ENCODE measurements around the gene PLXND1. TPM values are rescaled to one million over a fixed set of nuclear protein-coding genes. Genes with fewer than 3 reads are reported as not detected.

The PLXND1 gene
- total RNA-seq, 2 experiments from 2014 or later: 4.7 to 6.0 TPM

DNA sequence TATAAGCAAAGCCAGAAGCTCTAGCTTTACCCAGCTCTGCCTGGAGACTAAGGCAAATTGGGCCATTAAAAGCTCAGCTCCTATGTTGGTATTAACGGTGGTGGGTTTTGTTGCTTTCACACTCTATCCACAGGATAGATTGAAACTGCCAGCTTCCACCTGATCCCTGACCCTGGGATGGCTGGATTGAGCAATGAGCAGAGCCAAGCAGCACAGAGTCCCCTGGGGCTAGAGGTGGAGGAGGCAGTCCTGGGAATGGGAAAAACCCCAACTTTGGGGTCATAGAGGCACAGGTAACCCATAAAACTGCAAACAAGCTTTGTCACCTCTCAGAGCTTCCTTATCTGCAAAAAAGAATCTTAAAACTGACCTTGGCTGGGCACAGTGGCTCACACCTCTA lies 71.4 kb downstream of the PLXND1 start:
- no TSS peak for BruUV-seq (replicated peaks)
- Histone ChIP-seq H4K20me1 (ENCODE audit: insufficient read depth, low read length) (no peaks in the 10 kb centered on the region), H3K9me2 (ENCODE audit: insufficient read depth, low read length) (no peaks in the 10 kb centered on the region), H3K4me3 (ENCODE audit: low read depth, low read length, poor library complexity, severe bottlenecking) (no peak overlapping the region), H3K79me2 (ENCODE audit: insufficient read depth, low read depth, low read length) (no peaks in the 10 kb centered on the region), H3K4me2 (ENCODE audit: low read length) (no peak overlapping the region), H2AFZ (ENCODE audit: low read length) (no peak overlapping the region), H3K9me3 (ENCODE audit: low read length) (no peaks in the 10 kb centered on the region), H3K36me3 (ENCODE audit: insufficient read depth, low read length) (no peaks in the 10 kb centered on the region), H3K27ac (ENCODE audit: low read depth, low read length, poor library complexity, severe bottlenecking) (no peak overlapping the region), H3K4me1 (ENCODE audit: insufficient read depth, low read length, poor library complexity, severe bottlenecking) (no peaks in the 10 kb centered on the region)
- CTCF ChIA-PET (ENCODE audit: unreplicated experiment): no interaction called here
- intact Hi-C loops (cut with micrococcal nuclease; ENCODE audit: unreplicated experiment): no loop called here
- DNase-seq (ENCODE audit: low spot score): no peak
- TF ChIP-seq EZH2phosphoT487 (IDR thresholded peaks at IDR 0.05; ENCODE audit: borderline replicate concordance, low read depth, low read length): no peak
- POLR2A ChIA-PET: interaction anchor here (1.0 kb wide), 1 partner anchor 277 kb away, joined by 3 read pairs; no protein-coding TSS in a partner anchor

DNA sequence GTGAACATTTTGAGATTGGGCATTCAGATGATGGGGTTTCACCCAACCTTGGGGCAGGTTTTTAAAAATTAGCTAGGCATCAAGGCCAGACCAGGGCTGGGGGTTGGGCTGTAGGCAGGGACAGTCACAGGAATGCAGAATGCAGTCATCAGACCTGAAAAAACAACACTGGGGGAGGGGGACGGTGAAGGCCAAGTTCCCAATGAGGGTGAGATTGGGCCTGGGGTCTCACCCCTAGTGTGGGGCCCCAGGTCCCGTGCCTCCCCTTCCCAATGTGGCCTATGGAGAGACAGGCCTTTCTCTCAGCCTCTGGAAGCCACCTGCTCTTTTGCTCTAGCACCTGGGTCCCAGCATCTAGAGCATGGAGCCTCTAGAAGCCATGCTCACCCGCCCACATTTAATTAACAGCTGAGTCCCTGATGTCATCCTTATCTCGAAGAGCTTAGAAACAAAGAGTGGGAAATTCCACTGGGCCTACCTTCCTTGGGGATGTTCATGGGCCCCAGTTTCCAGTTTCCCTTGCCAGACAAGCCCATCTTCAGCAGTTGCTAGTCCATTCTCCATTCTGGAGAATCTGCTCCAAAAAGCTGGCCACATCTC lies 71.9 kb downstream of the PLXND1 start:
- intact Hi-C loops (cut with micrococcal nuclease; ENCODE audit: unreplicated experiment): no loop called here
- no peak overlapping the region for H3K27ac ChIP-seq (ENCODE audit: low read depth, low read length, poor library complexity, severe bottlenecking)
- BruUV-seq (replicated peaks): no TSS peak
- DNase-seq (ENCODE audit: low spot score): no peak
- no peak overlapping the region for H3K4me3 ChIP-seq (ENCODE audit: low read depth, low read length, poor library complexity, severe bottlenecking)
- H3K9me3 ChIP-seq (ENCODE audit: low read length): no peaks in the 10 kb centered on the region
- H2AFZ ChIP-seq (ENCODE audit: low read length): no peak overlapping the region
- no peaks in the 10 kb centered on the region for H3K4me1 ChIP-seq (ENCODE audit: insufficient read depth, low read length, poor library complexity, severe bottlenecking)
- H3K79me2 ChIP-seq (ENCODE audit: insufficient read depth, low read depth, low read length): no peaks in the 10 kb centered on the region
- ChIA-PET CTCF (ENCODE audit: unreplicated experiment) (interaction anchor here (1.2 kb wide), 1 partner anchor 17 kb away, joined by 3 read pairs; no protein-coding TSS in a partner anchor), POLR2A (interaction anchor here (1.0 kb wide), 1 partner anchor 278 kb away, joined by 3 read pairs; no protein-coding TSS in a partner anchor)
- H3K9me2 ChIP-seq (ENCODE audit: insufficient read depth, low read length): no peaks in the 10 kb centered on the region
- no peak for TF ChIP-seq EZH2phosphoT487 (IDR thresholded peaks at IDR 0.05; ENCODE audit: borderline replicate concordance, low read depth, low read length)
- TF ChIP-seq, protein P1, sequence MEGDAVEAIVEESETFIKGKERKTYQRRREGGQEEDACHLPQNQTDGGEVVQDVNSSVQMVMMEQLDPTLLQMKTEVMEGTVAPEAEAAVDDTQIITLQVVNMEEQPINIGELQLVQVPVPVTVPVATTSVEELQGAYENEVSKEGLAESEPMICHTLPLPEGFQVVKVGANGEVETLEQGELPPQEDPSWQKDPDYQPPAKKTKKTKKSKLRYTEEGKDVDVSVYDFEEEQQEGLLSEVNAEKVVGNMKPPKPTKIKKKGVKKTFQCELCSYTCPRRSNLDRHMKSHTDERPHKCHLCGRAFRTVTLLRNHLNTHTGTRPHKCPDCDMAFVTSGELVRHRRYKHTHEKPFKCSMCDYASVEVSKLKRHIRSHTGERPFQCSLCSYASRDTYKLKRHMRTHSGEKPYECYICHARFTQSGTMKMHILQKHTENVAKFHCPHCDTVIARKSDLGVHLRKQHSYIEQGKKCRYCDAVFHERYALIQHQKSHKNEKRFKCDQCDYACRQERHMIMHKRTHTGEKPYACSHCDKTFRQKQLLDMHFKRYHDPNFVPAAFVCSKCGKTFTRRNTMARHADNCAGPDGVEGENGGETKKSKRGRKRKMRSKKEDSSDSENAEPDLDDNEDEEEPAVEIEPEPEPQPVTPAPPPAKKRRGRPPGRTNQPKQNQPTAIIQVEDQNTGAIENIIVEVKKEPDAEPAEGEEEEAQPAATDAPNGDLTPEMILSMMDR (conservative IDR thresholded peaks at IDR 0.05; ENCODE audit: low read length): no peak
- no peaks in the 10 kb centered on the region for H3K36me3 ChIP-seq (ENCODE audit: insufficient read depth, low read length)
- no peaks in the 10 kb centered on the region for H4K20me1 ChIP-seq (ENCODE audit: insufficient read depth, low read length)
- H3K4me2 ChIP-seq (ENCODE audit: low read length): no peak overlapping the region

DNA sequence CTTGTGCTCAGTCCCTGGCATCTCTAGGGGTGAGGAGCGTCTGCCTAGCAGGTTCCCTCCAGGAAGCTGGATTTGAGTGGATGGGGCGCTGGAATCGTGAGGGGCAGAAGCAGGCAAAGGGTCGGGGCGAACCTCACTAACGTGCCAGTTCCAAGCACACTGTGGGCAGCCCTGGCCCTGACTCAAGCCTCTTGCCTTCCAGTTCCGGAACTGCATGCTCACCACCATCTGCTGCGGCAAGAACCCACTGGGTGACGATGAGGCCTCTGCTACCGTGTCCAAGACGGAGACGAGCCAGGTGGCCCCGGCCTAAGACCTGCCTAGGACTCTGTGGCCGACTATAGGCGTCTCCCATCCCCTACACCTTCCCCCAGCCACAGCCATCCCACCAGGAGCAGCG lies 73.1 kb downstream of the PLXND1 start:
- no peak overlapping the region for H3K4me2 ChIP-seq (ENCODE audit: low read length)
- H3K79me2 ChIP-seq (ENCODE audit: insufficient read depth, low read depth, low read length): no peaks in the 10 kb centered on the region
- no peaks in the 10 kb centered on the region for H3K9me3 ChIP-seq (ENCODE audit: low read length)
- H4K20me1 ChIP-seq (ENCODE audit: insufficient read depth, low read length): no peaks in the 10 kb centered on the region
- POLR2A ChIA-PET: no interaction called here
- intact Hi-C loops (cut with micrococcal nuclease; ENCODE audit: unreplicated experiment): no loop called here
- no peak overlapping the region for H2AFZ ChIP-seq (ENCODE audit: low read length)
- H3K9me2 ChIP-seq (ENCODE audit: insufficient read depth, low read length): no peaks in the 10 kb centered on the region
- no peaks in the 10 kb centered on the region for H3K36me3 ChIP-seq (ENCODE audit: insufficient read depth, low read length)
- H3K4me3 ChIP-seq (ENCODE audit: low read depth, low read length, poor library complexity, severe bottlenecking): no peak overlapping the region
- TF ChIP-seq, protein P1 (conservative IDR thresholded peaks at IDR 0.05; ENCODE audit: low read length): no peak
- no peak for TF ChIP-seq EZH2phosphoT487 (IDR thresholded peaks at IDR 0.05; ENCODE audit: borderline replicate concordance, low read depth, low read length)
- H3K4me1 ChIP-seq (ENCODE audit: insufficient read depth, low read length, poor library complexity, severe bottlenecking): no peaks in the 10 kb centered on the region
- CTCF ChIA-PET (ENCODE audit: unreplicated experiment): no interaction called here
- no TSS peak for BruUV-seq (replicated peaks)
- no peak for DNase-seq (ENCODE audit: low spot score)
- no peak overlapping the region for H3K27ac ChIP-seq (ENCODE audit: low read depth, low read length, poor library complexity, severe bottlenecking)
